Neural cell (in vitro differentiated cells): Measurements from ENCODE around the gene CASZ1. TPM values are rescaled to one million over a fixed set of nuclear protein-coding genes. Genes with fewer than 3 reads are reported as not detected.

Experiments
- H2AFZ ChIP-seq: fragments of 200-600, 300-800 bp; sonication (generic), shearing (Covaris generic); 2 replicates; pipeline ENCODE4 v1.6.0; 2014; ENCODE audit warnings: low read depth, mild to moderate bottlenecking, antibody characterized with exemption, low read length, moderate library complexity
- H3F3A ChIP-seq: fragments of 200-600 bp; shearing (Covaris generic); 2 replicates; pipeline ENCODE4 v1.6.1; 2016; ENCODE audit warnings: mild to moderate bottlenecking, moderate library complexity, mixed read lengths, antibody characterized with exemption, low read length; ENCODE audit not compliant: insufficient read depth, poor library complexity, severe bottlenecking
- H3K27ac ChIP-seq: fragments of 200-600, 300-800 bp; sonication (generic), shearing (Covaris generic); 2 replicates; pipeline ENCODE4 v1.5.1; 2014; ENCODE audit warnings: mild to moderate bottlenecking, low read length, moderate library complexity
- H3K27me3 ChIP-seq: fragments of 300-800, 200-600 bp; sonication (generic), shearing (Covaris generic); 2 replicates; pipeline ENCODE4 v1.6.0; 2014; ENCODE audit warnings: mild to moderate bottlenecking, low read depth, low read length, moderate library complexity; ENCODE audit not compliant: insufficient read depth
- H3K36me3 ChIP-seq: fragments of 300-800, 200-600 bp; sonication (generic), shearing (Covaris generic); 2 replicates; pipeline ENCODE4 v1.5.1; 2014; ENCODE audit warnings: mild to moderate bottlenecking, antibody characterized with exemption, low read length, moderate library complexity; ENCODE audit not compliant: insufficient read depth
- H3K4me2 ChIP-seq: fragments of 300-800, 200-600 bp; sonication (generic), shearing (Covaris generic); 2 replicates; pipeline ENCODE4 v1.6.0; 2014; ENCODE audit warnings: mild to moderate bottlenecking, low read length
- H3K4me3 ChIP-seq: fragments of 300-800, 200-600 bp; sonication (generic), shearing (Covaris generic); 2 replicates; pipeline ENCODE4 v1.5.1; 2014; ENCODE audit warnings: mild to moderate bottlenecking, low read length, moderate library complexity
- H3K79me2 ChIP-seq: fragments of 200-600 bp; shearing (Covaris generic); replicated peaks from 2 replicates; pipeline ENCODE4 v1.6.0; 2014; ENCODE audit warnings: mild to moderate bottlenecking, low read length, moderate library complexity; ENCODE audit not compliant: insufficient read depth
- H3K9ac ChIP-seq: fragments of 300-800, 200-600 bp; sonication (generic), shearing (Covaris generic); 2 replicates; pipeline ENCODE4 v1.6.1; 2016; ENCODE audit warnings: mild to moderate bottlenecking, low read length, mixed read lengths
- H3K9me2 ChIP-seq: fragments of 200-600 bp; shearing (Covaris generic); 2 replicates; pipeline ENCODE4 v1.6.1; 2016; ENCODE audit warnings: mild to moderate bottlenecking, low read length, mixed read lengths; ENCODE audit not compliant: insufficient read depth
- H3K9me3 ChIP-seq: fragments of 200-600, 300-800 bp; sonication (generic), shearing (Covaris generic); 2 replicates; pipeline ENCODE4 v1.6.1; 2016; ENCODE audit warnings: mild to moderate bottlenecking, mixed run types, low read length, moderate library complexity, mixed read lengths
- H4K20me1 ChIP-seq: fragments of 200-600 bp; shearing (Covaris generic); 2 replicates; pipeline ENCODE4 v1.6.1; 2016; ENCODE audit warnings: mild to moderate bottlenecking, mixed run types; ENCODE audit not compliant: insufficient read depth
- EP300 ChIP-seq: fragments of 450-650 bp; conservative IDR thresholded peaks from 2 replicates; pipeline ENCODE4 v1.6.1; 2014; ENCODE audit warnings: antibody characterized with exemption, mild to moderate bottlenecking, moderate library complexity; ENCODE audit not compliant: poor library complexity, severe bottlenecking
- EZH2 ChIP-seq: fragments of 200-600, 300-800 bp; shearing (Covaris generic), sonication (generic); IDR thresholded peaks from 2 replicates; pipeline ENCODE4 v1.6.1; 2014; ENCODE audit warnings: antibody characterized with exemption, low read length, borderline replicate concordance, mild to moderate bottlenecking; ENCODE audit not compliant: insufficient read depth, poor library complexity, severe bottlenecking
- MXI1 ChIP-seq: fragments of 450-650 bp; conservative IDR thresholded peaks from 2 replicates; pipeline ENCODE4 v1.6.1; 2014; ENCODE audit warnings: antibody characterized with exemption, mild to moderate bottlenecking; ENCODE audit not compliant: poor library complexity, severe bottlenecking
- POLR2AphosphoS5 ChIP-seq: IDR thresholded peaks from 2 replicates; pipeline ENCODE4 v1.6.1; 2012
- RAD21 ChIP-seq: fragments of 450-650 bp; conservative IDR thresholded peaks from 2 replicates; pipeline ENCODE4 v1.6.1; 2014; ENCODE audit warnings: antibody characterized with exemption, mild to moderate bottlenecking, moderate library complexity
- SMC3 ChIP-seq: fragments of 450-650 bp; conservative IDR thresholded peaks from 2 replicates; pipeline ENCODE4 v1.6.1; 2014; ENCODE audit warnings: antibody characterized with exemption, mild to moderate bottlenecking, moderate library complexity; ENCODE audit not compliant: poor library complexity
- TAF1 ChIP-seq: IDR thresholded peaks from 2 replicates; pipeline ENCODE4 v1.6.1; 2012; ENCODE audit warnings: low read depth
- polyA plus RNA-seq: library from polyadenylated mRNA; depleted of rRNA; stranded (reverse); fragments of >200 nt; gene quantifications from 2 replicates; pipeline ENCODE4 v1.2.3, GENCODE V29; 2014
- TF ChIP-seq, protein P1 (sequence below): fragments of 450-650 bp; IDR thresholded peaks from 2 replicates; pipeline ENCODE4 v1.5.1; 2014; ENCODE audit warnings: antibody characterized with exemption, mild to moderate bottlenecking, moderate library complexity; ENCODE audit not compliant: poor library complexity, severe bottlenecking
- TF ChIP-seq, protein P2 (sequence below): IDR thresholded peaks from 2 replicates; pipeline ENCODE4 v1.6.1; 2012; ENCODE audit warnings: borderline replicate concordance

The CASZ1 gene
- polyA plus RNA-seq, 1 donor from 2014 or later = 0.27 TPM

DNA sequence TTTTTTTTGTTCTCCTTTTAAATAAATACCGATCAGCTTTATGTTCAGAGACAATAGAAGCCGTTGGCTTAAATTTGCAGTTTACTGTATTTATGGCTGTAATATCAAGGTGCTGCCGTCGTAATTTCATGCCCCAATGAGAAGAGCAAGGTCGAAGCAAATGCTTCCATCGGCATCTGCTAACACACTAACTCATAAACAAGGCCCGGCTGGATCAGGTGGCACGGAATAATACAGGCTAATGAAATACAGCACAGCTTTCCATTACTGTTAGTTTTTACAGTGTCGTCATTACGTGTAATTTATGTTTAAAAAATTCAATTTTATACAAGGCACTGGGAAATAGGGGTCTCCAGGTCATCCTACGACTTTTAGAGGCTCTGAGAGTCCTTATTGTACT, 202.7 kb downstream of the CASZ1 start:
- no peaks in the 10 kb centered on the region for H4K20me1 ChIP-seq
- H3K9ac ChIP-seq = no peak overlapping the region
- no peak overlapping the region for H3K4me3 ChIP-seq
- no peak overlapping the region for H3K4me2 ChIP-seq
- H3K9me2 ChIP-seq = no peaks in the 10 kb centered on the region
- no peaks in the 10 kb centered on the region for H3K36me3 ChIP-seq
- H3K79me2 ChIP-seq = no peaks in the 10 kb centered on the region
- no peak overlapping the region for H3K27ac ChIP-seq
- no peaks in the 10 kb centered on the region for H3K9me3 ChIP-seq
- TF ChIP-seq EZH2 (no peak), MXI1 (no peak), POLR2AphosphoS5 (no peak)
- TF ChIP-seq, protein P1, sequence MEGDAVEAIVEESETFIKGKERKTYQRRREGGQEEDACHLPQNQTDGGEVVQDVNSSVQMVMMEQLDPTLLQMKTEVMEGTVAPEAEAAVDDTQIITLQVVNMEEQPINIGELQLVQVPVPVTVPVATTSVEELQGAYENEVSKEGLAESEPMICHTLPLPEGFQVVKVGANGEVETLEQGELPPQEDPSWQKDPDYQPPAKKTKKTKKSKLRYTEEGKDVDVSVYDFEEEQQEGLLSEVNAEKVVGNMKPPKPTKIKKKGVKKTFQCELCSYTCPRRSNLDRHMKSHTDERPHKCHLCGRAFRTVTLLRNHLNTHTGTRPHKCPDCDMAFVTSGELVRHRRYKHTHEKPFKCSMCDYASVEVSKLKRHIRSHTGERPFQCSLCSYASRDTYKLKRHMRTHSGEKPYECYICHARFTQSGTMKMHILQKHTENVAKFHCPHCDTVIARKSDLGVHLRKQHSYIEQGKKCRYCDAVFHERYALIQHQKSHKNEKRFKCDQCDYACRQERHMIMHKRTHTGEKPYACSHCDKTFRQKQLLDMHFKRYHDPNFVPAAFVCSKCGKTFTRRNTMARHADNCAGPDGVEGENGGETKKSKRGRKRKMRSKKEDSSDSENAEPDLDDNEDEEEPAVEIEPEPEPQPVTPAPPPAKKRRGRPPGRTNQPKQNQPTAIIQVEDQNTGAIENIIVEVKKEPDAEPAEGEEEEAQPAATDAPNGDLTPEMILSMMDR = no peak
- no peak overlapping the region for H2AFZ ChIP-seq
- no peaks in the 10 kb centered on the region for H3F3A ChIP-seq
- no peaks in the 10 kb centered on the region for H3K27me3 ChIP-seq

DNA sequence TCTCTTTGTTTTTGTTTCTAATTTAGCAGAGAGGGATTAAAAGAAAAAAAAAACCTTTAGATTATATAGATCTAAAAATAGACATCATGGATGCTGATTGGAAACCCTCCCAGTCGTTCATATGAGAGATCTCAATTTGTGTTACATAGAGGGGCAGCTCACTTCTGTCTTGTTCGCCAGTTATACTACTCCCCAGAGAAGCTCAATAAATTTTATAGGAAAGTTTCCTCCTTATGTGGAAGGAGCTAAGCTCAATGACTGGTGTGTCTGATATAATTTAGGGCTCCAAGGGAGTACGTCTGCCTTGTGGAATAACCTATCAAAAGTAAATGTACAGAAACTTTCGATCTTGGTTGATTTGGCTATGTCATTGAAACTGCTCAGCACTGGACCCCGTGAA, 204.1 kb downstream of the CASZ1 start:
- Histone ChIP-seq H3K36me3 (no peaks in the 10 kb centered on the region), H4K20me1 (no peaks in the 10 kb centered on the region), H2AFZ (no peak overlapping the region), H3K4me2 (no peak overlapping the region), H3K9me2 (no peaks in the 10 kb centered on the region), H3K4me3 (no peak overlapping the region), H3K27ac (no peak overlapping the region), H3K79me2 (no peaks in the 10 kb centered on the region), H3K9me3 (no peaks in the 10 kb centered on the region), H3K9ac (no peak overlapping the region), H3K27me3 (no peaks in the 10 kb centered on the region), H3F3A (no peaks in the 10 kb centered on the region)
- TF ChIP-seq, protein P2, sequence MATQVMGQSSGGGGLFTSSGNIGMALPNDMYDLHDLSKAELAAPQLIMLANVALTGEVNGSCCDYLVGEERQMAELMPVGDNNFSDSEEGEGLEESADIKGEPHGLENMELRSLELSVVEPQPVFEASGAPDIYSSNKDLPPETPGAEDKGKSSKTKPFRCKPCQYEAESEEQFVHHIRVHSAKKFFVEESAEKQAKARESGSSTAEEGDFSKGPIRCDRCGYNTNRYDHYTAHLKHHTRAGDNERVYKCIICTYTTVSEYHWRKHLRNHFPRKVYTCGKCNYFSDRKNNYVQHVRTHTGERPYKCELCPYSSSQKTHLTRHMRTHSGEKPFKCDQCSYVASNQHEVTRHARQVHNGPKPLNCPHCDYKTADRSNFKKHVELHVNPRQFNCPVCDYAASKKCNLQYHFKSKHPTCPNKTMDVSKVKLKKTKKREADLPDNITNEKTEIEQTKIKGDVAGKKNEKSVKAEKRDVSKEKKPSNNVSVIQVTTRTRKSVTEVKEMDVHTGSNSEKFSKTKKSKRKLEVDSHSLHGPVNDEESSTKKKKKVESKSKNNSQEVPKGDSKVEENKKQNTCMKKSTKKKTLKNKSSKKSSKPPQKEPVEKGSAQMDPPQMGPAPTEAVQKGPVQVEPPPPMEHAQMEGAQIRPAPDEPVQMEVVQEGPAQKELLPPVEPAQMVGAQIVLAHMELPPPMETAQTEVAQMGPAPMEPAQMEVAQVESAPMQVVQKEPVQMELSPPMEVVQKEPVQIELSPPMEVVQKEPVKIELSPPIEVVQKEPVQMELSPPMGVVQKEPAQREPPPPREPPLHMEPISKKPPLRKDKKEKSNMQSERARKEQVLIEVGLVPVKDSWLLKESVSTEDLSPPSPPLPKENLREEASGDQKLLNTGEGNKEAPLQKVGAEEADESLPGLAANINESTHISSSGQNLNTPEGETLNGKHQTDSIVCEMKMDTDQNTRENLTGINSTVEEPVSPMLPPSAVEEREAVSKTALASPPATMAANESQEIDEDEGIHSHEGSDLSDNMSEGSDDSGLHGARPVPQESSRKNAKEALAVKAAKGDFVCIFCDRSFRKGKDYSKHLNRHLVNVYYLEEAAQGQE = no peak
- TF ChIP-seq, protein P1 = no peak
- no peak for TF ChIP-seq POLR2AphosphoS5
- TF ChIP-seq MXI1 = no peak
- TF ChIP-seq EZH2 = no peak
- no peak for TF ChIP-seq RAD21
- TF ChIP-seq EP300 = no peak
- no peak for TF ChIP-seq SMC3
- TF ChIP-seq TAF1 = no peak
